GM12878 (cell line): ENCODE data around the gene PPP2R3A. TPM values are rescaled to one million over a fixed set of nuclear protein-coding genes. Genes with fewer than 3 reads are reported as not detected.
A peak's percentile ranks its signal among the peaks of the same experiment; 100 is the strongest.

ENCODE experiments used
- ATAC-seq: fragments of 200-7000 bp; cut with Tn5 transposase; 3 replicates; pipeline ENCODE4 v1.9.1; 2020; ENCODE audit warnings: mild to moderate bottlenecking, moderate library complexity
- BruUV-seq: library from RNA; stranded (reverse); fragments of 400-500 nt; replicated peaks from 2 replicates; lab custom pipeline; 2021; lab: Mats Ljungman, UMichigan
- CTCF ChIA-PET: fragments of 300-600 bp; sonication (Branson Sonifier 250); formaldehyde crosslinking; extraction: SDS; loops from one replicate; lab custom pipeline; 2021; ENCODE audit warnings: inconsistent platforms; lab: Yijun Ruan, JAX
- POLR2A ChIA-PET: fragments of 350-600 bp; formaldehyde crosslinking; extraction: SDS; loops from one replicate; lab custom pipeline; 2021; ENCODE audit warnings: inconsistent platforms; lab: Charles Lee
- RAD21 ChIA-PET: fragments of 300-600 bp; sonication (Branson Sonifier 250); formaldehyde crosslinking; loops from one replicate; lab custom pipeline; 2023; ENCODE audit warnings: antibody characterized with exemption; ENCODE audit not compliant: unreplicated experiment; lab: Charles Lee
- SMC1A ChIA-PET: fragments of 300-600 bp; sonication (Branson Sonifier 250); formaldehyde crosslinking; loops from one replicate; lab custom pipeline; 2023; ENCODE audit not compliant: unreplicated experiment, uncharacterized antibody; lab: Charles Lee
- DNase-seq: peaks from one replicate; pipeline ENCODE4 v3.0.0-alpha.2; 2011; ENCODE audit warnings: low read depth, low spot score
- FAIRE-seq: peaks from 3 replicates; lab custom pipeline; 2011; peaks lifted over from hg19 to GRCh38; lab: Jason Lieb, UNC
- H2AFZ ChIP-seq: 2 replicates; pipeline ENCODE4 v1.6.0; 2011; ENCODE audit warnings: low read depth, low read length, control low read depth; ENCODE audit not compliant: control insufficient read depth
- H3K27ac ChIP-seq: 2 replicates; pipeline ENCODE4 v1.5.1; 2011; ENCODE audit warnings: control low read depth; ENCODE audit not compliant: control insufficient read depth, insufficient read depth
- H3K27me3 ChIP-seq, 2 experiments: replicated peaks in 1 of 2; 2 replicates each; pipeline versions ENCODE4 v1.6.0 to v1.6.1; 2011; ENCODE audit warnings: low read length in 1 of 2; ENCODE audit not compliant: control insufficient read depth in 2 of 2, insufficient read depth in 2 of 2
- H3K36me3 ChIP-seq, 2 experiments: 2 replicates each; pipeline ENCODE4 v1.5.1; 2011; ENCODE audit warnings: low read length in 1 of 2; ENCODE audit not compliant: control insufficient read depth in 2 of 2, insufficient read depth in 2 of 2
- H3K4me1 ChIP-seq: 2 replicates; pipeline ENCODE4 v1.6.1; 2011; ENCODE audit warnings: mild to moderate bottlenecking, low read length, moderate library complexity, mixed read lengths; ENCODE audit not compliant: control insufficient read depth, insufficient read depth
- H3K4me2 ChIP-seq: 2 replicates; pipeline ENCODE4 v1.6.0; 2011; ENCODE audit warnings: control low read depth; ENCODE audit not compliant: control insufficient read depth, insufficient read depth
- H3K4me3 ChIP-seq: fragments of 200-600 bp; sonication (generic); 2 replicates; pipeline ENCODE4 v1.5.1; 2016
- H3K79me2 ChIP-seq: 2 replicates; pipeline ENCODE4 v1.6.0; 2011; ENCODE audit warnings: low read length; ENCODE audit not compliant: control insufficient read depth, insufficient read depth
- H3K9ac ChIP-seq: 2 replicates; pipeline ENCODE4 v1.8.0; 2011; ENCODE audit warnings: low read length, control low read depth, mixed read lengths; ENCODE audit not compliant: control insufficient read depth, insufficient read depth
- H3K9me3 ChIP-seq: replicated peaks from 3 replicates; pipeline ENCODE4 v1.5.1; 2011; ENCODE audit warnings: mild to moderate bottlenecking, low read length; ENCODE audit not compliant: control insufficient read depth, insufficient read depth
- H4K20me1 ChIP-seq: 2 replicates; pipeline ENCODE4 v1.6.0; 2011; ENCODE audit not compliant: control insufficient read depth, insufficient read depth
- HCFC1 ChIP-seq: fragments of 150-350 bp; IDR thresholded peaks from 2 replicates; pipeline ENCODE4 v1.6.1; 2014; ENCODE audit warnings: low read length
- HDAC2 ChIP-seq: fragments of 200-600 bp; sonication (generic); IDR thresholded peaks from 2 replicates; pipeline ENCODE4 v1.6.1; 2017
- JUND ChIP-seq: IDR thresholded peaks from 2 replicates; pipeline ENCODE4 v1.6.1; 2012; ENCODE audit warnings: low read depth, mild to moderate bottlenecking, low read length, improper control_type of control experiment, moderate library complexity
- NFIC ChIP-seq: IDR thresholded peaks from 2 replicates; pipeline ENCODE4 v1.6.1; 2012; ENCODE audit warnings: low read depth, mild to moderate bottlenecking, inconsistent platforms, low read length, moderate library complexity
- NR2C1 ChIP-seq: fragments of 450-650 bp; IDR thresholded peaks from 2 replicates; pipeline ENCODE4 v1.6.1; 2017; ENCODE audit warnings: antibody characterized with exemption, mild to moderate bottlenecking, moderate library complexity
- PAX8 ChIP-seq: fragments of 450-650 bp; IDR thresholded peaks from 2 replicates; pipeline ENCODE4 v1.6.1; 2017; ENCODE audit warnings: mild to moderate bottlenecking, moderate library complexity
- ZNF207 ChIP-seq: fragments of 450-650 bp; IDR thresholded peaks from 2 replicates; pipeline ENCODE4 v1.6.1; 2014; ENCODE audit warnings: antibody characterized with exemption, mild to moderate bottlenecking, borderline replicate concordance
- ZNF384 ChIP-seq: IDR thresholded peaks from 2 replicates; pipeline ENCODE4 v1.6.1; 2012; ENCODE audit warnings: low read depth, mild to moderate bottlenecking, low read length, improper control_type of control experiment, borderline replicate concordance
- ZNF622 ChIP-seq: fragments of 450-650 bp; IDR thresholded peaks from 2 replicates; pipeline ENCODE4 v1.6.1; 2017; ENCODE audit warnings: mild to moderate bottlenecking, inconsistent platforms
- WGBS: methylation state at CpG from one replicate; pipeline ENCODE4 v1.1.6; 2016; ENCODE audit warnings: low lambda C conversion rate; ENCODE audit not compliant: insufficient replicate concordance, insufficient coverage; ENCODE audit errors: missing lambda C conversion rate; 5-methylcytosine and 5-hydroxymethylcytosine counted together
- in situ Hi-C: fragments of 300-500 bp; cut with MboI; formaldehyde crosslinking; loops from 9 replicates; pipeline ENCODE4 v1.14.3; 2018; ENCODE audit warnings: mixed read lengths
- intact Hi-C: fragments of 100-400 bp; cut with micrococcal nuclease; formaldehyde crosslinking; loops from one replicate; pipeline ENCODE4 v1.14.2; 2022; ENCODE audit not compliant: unreplicated experiment
- polyA plus RNA-seq, 11 experiments: library from polyadenylated mRNA; depleted of rRNA in 4 of 11; unstranded in 6 of 11; stranded (reverse) in 5 of 11; fragments of >200 nt; fragmentation: Nextera tagmentation in 4 of 11; fragmentation: Illumina TruSeq in 1 of 11; extraction: Ambion mirVana in 4 of 11; extraction: Trizol in 1 of 11; gene quantifications; 1 replicate in 1 of 11; 2 replicates in 10 of 11; pipeline versions ENCODE4 v1.2.1 to v1.2.3, GENCODE V29; 2011 to 2016; ENCODE audit warnings: inconsistent platforms in 2 of 11, missing spikeins in 2 of 11, low read depth in 1 of 11
- total RNA-seq, 4 experiments: library from RNA; depleted of rRNA in 3 of 4; stranded (reverse); fragments of >200 nt in 3 of 4; fragmentation: Illumina TruSeq in 1 of 4; extraction: Trizol in 1 of 4; gene quantifications; 2 replicates each; pipeline versions ENCODE4 v1.2.1 to v1.2.3, GENCODE V29; 2013 to 2021
- TF ChIP-seq, protein P1 (sequence below): fragments of 450-650 bp; IDR thresholded peaks from 2 replicates; pipeline ENCODE4 v1.6.1; 2016; ENCODE audit warnings: mild to moderate bottlenecking
- TF ChIP-seq, protein P2 (sequence below): fragments of 450-650 bp; IDR thresholded peaks from 2 replicates; pipeline ENCODE4 v1.6.1; 2017; ENCODE audit warnings: mild to moderate bottlenecking
- TF ChIP-seq, protein P3 (sequence below): IDR thresholded peaks from 2 replicates; pipeline ENCODE4 v1.6.1; 2012; ENCODE audit warnings: improper control_type of control experiment, low read depth, low read length; ENCODE audit not compliant: insufficient replicate concordance

The PPP2R3A gene
- total and polyA plus RNA-seq, 10 of the 15 experiments (the other 5 are each of a cell fraction or from before 2014, with no cell fraction given) = under 0.01 to 0.16 (median 0.06) TPM; not detected in 5

GRCh38 chr3:136196064-136196400 lies 230.5 kb downstream of the PPP2R3A start, which contains the start of gene MSL2 (continued):
- TF ChIP-seq ZNF622 = no peak
- TF ChIP-seq HDAC2 = no peak

DNA sequence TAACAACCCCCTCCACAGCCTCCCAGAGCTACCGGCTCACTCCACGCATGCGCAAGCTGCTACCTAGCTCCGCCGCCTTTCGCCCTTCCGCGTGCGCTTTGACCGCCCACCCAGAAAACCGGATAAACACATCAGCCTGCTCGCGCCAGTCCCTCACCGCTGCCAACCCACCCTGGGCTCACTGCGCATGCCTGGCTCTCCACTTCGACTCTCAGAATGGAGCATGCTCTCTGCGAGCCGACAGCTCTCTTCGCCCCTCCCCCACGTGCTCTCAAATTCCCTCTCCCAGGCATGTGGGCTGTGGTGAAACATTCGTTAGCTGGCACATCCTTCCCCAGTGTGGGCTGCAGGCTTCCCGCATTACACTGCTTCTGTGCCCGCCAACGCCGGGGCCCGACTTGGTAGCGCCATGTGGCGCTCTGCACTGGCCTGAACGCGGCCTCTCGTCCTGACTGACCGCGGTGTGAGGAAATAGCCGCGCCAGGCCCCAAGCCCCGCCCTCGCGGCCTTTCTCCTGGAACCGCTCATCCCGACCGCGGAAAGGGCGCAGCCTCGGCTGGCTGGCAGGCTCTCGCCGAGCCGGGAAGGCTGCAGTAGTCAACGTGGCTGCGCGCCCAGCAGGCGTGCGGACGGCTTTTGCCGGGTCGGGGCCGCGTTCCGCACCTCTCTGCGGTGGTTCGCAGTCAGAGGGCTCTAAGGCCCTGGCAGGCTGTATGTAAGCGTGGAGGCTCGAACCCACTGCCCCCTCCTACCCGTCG lies 231.1 kb downstream of the PPP2R3A start:
- Histone ChIP-seq H4K20me1 (peaks cover 12% of the 10 kb centered on the region; the same call in 1 of the 2 replicates), H3K36me3 (no peaks in the 10 kb centered on the region), H3K4me3 (peak overlapping the region; percentile 69), H3K4me2 (peak overlapping the region; percentile 94), H3K9me3 (peaks cover 2% of the 10 kb centered on the region; the same call in 2 of the 3 replicates), H3K4me1 (peaks cover 9% of the 10 kb centered on the region), H3K9ac (peak overlapping the region; percentile 99), H3K27me3 (no peaks in the 10 kb centered on the region), H2AFZ (peak overlapping the region; percentile 98), H3K27ac (peak overlapping the region; percentile 99), H3K79me2 (peaks cover 52% of the 10 kb centered on the region)
- intact Hi-C loops (loop anchor here (1.0 to 10.0 kb wide), 5 partner anchors 54 to 818 kb away; partner anchors contain the start of genes PCCB and STAG1), in situ Hi-C loops (loop anchor here (5.0 kb wide), 1 partner anchor 51 kb away; no protein-coding TSS in a partner anchor)
- DNase-seq (peak; percentile 100), ATAC-seq (peak; percentile 81), FAIRE-seq (peak; percentile 89)
- WGBS = under 1% methylated on average over 53 of the region's 64 CpGs
- ChIA-PET RAD21 (interaction anchor here (0.6 to 5.3 kb wide), 17 partner anchors 9 to 1401 kb away, joined by 3 to 53 read pairs (median 3); partner anchors contain the start of genes EPHB1, NCK1, PCCB and STAG1), POLR2A (interaction anchor here (0.5 to 2.3 kb wide), 16 partner anchors 9 to 1861 kb away, joined by 3 to 14 read pairs (median 4); partner anchors contain the start of genes PCCB and STAG1), CTCF (interaction anchor here (0.7 to 2.4 kb wide), 10 partner anchors 22 to 713 kb away, joined by 3 to 20 read pairs (median 4); partner anchors contain the start of genes PCCB and STAG1), SMC1A (interaction anchor here (0.6 to 3.4 kb wide), 17 partner anchors 10 to 665 kb away, joined by 3 to 24 read pairs (median 5); partner anchors contain the start of genes NCK1, PCCB and STAG1)
- BruUV-seq = TSS peak; percentile 74
- TF ChIP-seq ZNF384 (no peak), JUND (0 out of 2 replicates have a peak, but pooled peaks have one; percentile 26), HCFC1 (no peak; the same call in 1 of the 2 replicates), NR2C1 (peak; percentile 23; the same call in 1 of the 2 replicates), NFIC (no peak), ZNF207 (peak; percentile 87), PAX8 (no peak), ZNF622 (no peak)
- TF ChIP-seq, protein P1, sequence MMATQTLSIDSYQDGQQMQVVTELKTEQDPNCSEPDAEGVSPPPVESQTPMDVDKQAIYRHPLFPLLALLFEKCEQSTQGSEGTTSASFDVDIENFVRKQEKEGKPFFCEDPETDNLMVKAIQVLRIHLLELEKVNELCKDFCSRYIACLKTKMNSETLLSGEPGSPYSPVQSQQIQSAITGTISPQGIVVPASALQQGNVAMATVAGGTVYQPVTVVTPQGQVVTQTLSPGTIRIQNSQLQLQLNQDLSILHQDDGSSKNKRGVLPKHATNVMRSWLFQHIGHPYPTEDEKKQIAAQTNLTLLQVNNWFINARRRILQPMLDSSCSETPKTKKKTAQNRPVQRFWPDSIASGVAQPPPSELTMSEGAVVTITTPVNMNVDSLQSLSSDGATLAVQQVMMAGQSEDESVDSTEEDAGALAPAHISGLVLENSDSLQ = peak; percentile 79; the same call in 1 of the 2 replicates
- TF ChIP-seq, protein P2, sequence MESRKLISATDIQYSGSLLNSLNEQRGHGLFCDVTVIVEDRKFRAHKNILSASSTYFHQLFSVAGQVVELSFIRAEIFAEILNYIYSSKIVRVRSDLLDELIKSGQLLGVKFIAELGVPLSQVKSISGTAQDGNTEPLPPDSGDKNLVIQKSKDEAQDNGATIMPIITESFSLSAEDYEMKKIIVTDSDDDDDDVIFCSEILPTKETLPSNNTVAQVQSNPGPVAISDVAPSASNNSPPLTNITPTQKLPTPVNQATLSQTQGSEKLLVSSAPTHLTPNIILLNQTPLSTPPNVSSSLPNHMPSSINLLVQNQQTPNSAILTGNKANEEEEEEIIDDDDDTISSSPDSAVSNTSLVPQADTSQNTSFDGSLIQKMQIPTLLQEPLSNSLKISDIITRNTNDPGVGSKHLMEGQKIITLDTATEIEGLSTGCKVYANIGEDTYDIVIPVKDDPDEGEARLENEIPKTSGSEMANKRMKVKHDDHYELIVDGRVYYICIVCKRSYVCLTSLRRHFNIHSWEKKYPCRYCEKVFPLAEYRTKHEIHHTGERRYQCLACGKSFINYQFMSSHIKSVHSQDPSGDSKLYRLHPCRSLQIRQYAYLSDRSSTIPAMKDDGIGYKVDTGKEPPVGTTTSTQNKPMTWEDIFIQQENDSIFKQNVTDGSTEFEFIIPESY = no peak
- TF ChIP-seq, protein P3, sequence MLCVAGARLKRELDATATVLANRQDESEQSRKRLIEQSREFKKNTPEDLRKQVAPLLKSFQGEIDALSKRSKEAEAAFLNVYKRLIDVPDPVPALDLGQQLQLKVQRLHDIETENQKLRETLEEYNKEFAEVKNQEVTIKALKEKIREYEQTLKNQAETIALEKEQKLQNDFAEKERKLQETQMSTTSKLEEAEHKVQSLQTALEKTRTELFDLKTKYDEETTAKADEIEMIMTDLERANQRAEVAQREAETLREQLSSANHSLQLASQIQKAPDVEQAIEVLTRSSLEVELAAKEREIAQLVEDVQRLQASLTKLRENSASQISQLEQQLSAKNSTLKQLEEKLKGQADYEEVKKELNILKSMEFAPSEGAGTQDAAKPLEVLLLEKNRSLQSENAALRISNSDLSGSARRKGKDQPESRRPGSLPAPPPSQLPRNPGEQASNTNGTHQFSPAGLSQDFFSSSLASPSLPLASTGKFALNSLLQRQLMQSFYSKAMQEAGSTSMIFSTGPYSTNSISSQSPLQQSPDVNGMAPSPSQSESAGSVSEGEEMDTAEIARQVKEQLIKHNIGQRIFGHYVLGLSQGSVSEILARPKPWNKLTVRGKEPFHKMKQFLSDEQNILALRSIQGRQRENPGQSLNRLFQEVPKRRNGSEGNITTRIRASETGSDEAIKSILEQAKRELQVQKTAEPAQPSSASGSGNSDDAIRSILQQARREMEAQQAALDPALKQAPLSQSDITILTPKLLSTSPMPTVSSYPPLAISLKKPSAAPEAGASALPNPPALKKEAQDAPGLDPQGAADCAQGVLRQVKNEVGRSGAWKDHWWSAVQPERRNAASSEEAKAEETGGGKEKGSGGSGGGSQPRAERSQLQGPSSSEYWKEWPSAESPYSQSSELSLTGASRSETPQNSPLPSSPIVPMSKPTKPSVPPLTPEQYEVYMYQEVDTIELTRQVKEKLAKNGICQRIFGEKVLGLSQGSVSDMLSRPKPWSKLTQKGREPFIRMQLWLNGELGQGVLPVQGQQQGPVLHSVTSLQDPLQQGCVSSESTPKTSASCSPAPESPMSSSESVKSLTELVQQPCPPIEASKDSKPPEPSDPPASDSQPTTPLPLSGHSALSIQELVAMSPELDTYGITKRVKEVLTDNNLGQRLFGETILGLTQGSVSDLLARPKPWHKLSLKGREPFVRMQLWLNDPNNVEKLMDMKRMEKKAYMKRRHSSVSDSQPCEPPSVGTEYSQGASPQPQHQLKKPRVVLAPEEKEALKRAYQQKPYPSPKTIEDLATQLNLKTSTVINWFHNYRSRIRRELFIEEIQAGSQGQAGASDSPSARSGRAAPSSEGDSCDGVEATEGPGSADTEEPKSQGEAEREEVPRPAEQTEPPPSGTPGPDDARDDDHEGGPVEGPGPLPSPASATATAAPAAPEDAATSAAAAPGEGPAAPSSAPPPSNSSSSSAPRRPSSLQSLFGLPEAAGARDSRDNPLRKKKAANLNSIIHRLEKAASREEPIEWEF = no peak
